Right renal pelvis (tissue), 4 donors: ENCODE data around the gene NUP188. TPM values are rescaled to one million over a fixed set of nuclear protein-coding genes. Genes with fewer than 3 reads are reported as not detected.

Experiments
- DNase-seq, 4 donors: peaks; one replicate each; pipeline ENCODE4 v3.0.0-alpha.2; 2013; ENCODE audit warnings: low read depth in 4 of 4, low spot score in 3 of 4, missing footprints in 1 of 4
- polyA plus RNA-seq, 4 donors: library from polyadenylated mRNA; unstranded; fragments of 120-200 nt; gene quantifications; one replicate each; pipeline ENCODE4 v1.2.1, GENCODE V29; 2013; ENCODE audit not compliant: insufficient read length in 4 of 4

NUP188 gene
- polyA plus RNA-seq, 4 donors = 38.9 to 41.8 (median 40.2) TPM

- DNase-seq = peak in 1 of 4 donors; percentile 56
Measured at GRCh38 chr9:129006328-129007034, 59.0 kb downstream of the NUP188 start.

- no peak for DNase-seq
Measured at GRCh38 chr9:129007035-129007765, 59.7 kb downstream of the NUP188 start.

- DNase-seq = no peak
Measured at GRCh38 chr9:129007766-129008468, 60.4 kb downstream of the NUP188 start.

GRCh38 chr9:129008469-129008965 lies 61.0 kb downstream of the NUP188 start:
- DNase-seq = no peak

GRCh38 chr9:129008986-129009583 lies 61.6 kb downstream of the NUP188 start:
- DNase-seq = no peak

GRCh38 chr9:129009584-129010141 lies 62.2 kb downstream of the NUP188 start:
- no peak for DNase-seq

- DNase-seq = no peak
Measured at GRCh38 chr9:129010267-129010975, 62.9 kb downstream of the NUP188 start.

GRCh38 chr9:129011170-129011569 lies 63.7 kb downstream of the NUP188 start:
- no peak for DNase-seq

- DNase-seq = no peak
Measured at GRCh38 chr9:129011761-129012181, 64.3 kb downstream of the NUP188 start.

GRCh38 chr9:129012343-129012742 lies 64.8 kb downstream of the NUP188 start:
- no peak for DNase-seq

- DNase-seq = no peak
Measured at GRCh38 chr9:129012893-129013448, 65.5 kb downstream of the NUP188 start.

- no peak for DNase-seq
Measured at GRCh38 chr9:129013674-129014073, 66.2 kb downstream of the NUP188 start.

GRCh38 chr9:129014124-129014523 lies 66.6 kb downstream of the NUP188 start:
- DNase-seq = no peak

GRCh38 chr9:129014608-129015007 lies 67.1 kb downstream of the NUP188 start:
- DNase-seq = no peak

- DNase-seq = no peak
Measured at GRCh38 chr9:129021091-129021490, 73.6 kb downstream of the NUP188 start.

- DNase-seq = no peak
Measured at GRCh38 chr9:129022037-129022436, 74.5 kb downstream of the NUP188 start.

GRCh38 chr9:129023036-129023907 lies 75.8 kb downstream of the NUP188 start:
- peak in 1 of 4 donors; percentile 22 for DNase-seq

- DNase-seq = no peak
Measured at GRCh38 chr9:129023908-129024233, 76.4 kb downstream of the NUP188 start.
